ENCODE results near the gene KLHL17. TPM values are rescaled to one million over a fixed set of nuclear protein-coding genes. Genes with fewer than 3 reads are reported as not detected.

KLHL17 gene
- polyA plus RNA-seq, 1 donor (not counting 4 experiments of a cell fraction or from before 2014, with no cell fraction given) = 6.5 TPM

GRCh38 chr1:950881-951280, 9.5 kb upstream of the KLHL17 start:
- FAIRE-seq (no peak), DNase-seq (ENCODE audit: low read depth, low spot score) (no peak)
- Histone ChIP-seq H2AFZ (ENCODE audit: control insufficient read depth, low read length) (no peak overlapping the region), H4K20me1 (ENCODE audit: control insufficient read depth, extremely low read depth, insufficient read depth, low read length) (peaks cover 5% of the 10 kb centered on the region), H3K9me3 (ENCODE audit: control insufficient read depth, low read depth, low read length) (no peaks in the 10 kb centered on the region), H3K4me2 (ENCODE audit: control insufficient read depth, extremely low read depth, insufficient read depth, low read depth, low read length) (no peak overlapping the region), H3K79me2 (ENCODE audit: control insufficient read depth, insufficient read depth, low read length) (peaks cover 4% of the 10 kb centered on the region), H3K27me3 (ENCODE audit: control insufficient read depth, extremely low read depth, insufficient read depth, low read length) (no peaks in the 10 kb centered on the region), H3K9ac (ENCODE audit: control insufficient read depth, extremely low read depth, insufficient read depth, low read length) (no peak overlapping the region), H3K27ac (ENCODE audit: control insufficient read depth, insufficient read depth, low read length) (no peak overlapping the region), H3K36me3 (ENCODE audit: control insufficient read depth in 2 of 2, extremely low read depth in 1 of 2, insufficient read depth in 2 of 2, low read length in 2 of 2) (peaks cover 63 to 70% of the 10 kb centered on the region in 2 experiments), H3K4me1 (ENCODE audit: control insufficient read depth, extremely low read depth, insufficient read depth, low read length) (no peaks in the 10 kb centered on the region), H3K9me1 (ENCODE audit: control insufficient read depth, extremely low read depth, insufficient read depth, low read length) (no peaks in the 10 kb centered on the region), H3K4me3 (ENCODE audit: control insufficient read depth in 2 of 3, extremely low read depth in 1 of 3, insufficient read depth in 2 of 3, low read depth in 1 of 3, low read length in 3 of 3) (no peak overlapping the region)
- dilution Hi-C loops (cut with MboI; ENCODE audit: extremely low pct_ligation_motif_present, low sequenced_read_pairs) = no loop called here
- TF ChIP-seq EZH2 (IDR thresholded peaks at IDR 0.05; ENCODE audit: low read length) (no peak), CTCF (optimal IDR thresholded peaks at IDR 0.05 in 1 of 3, IDR thresholded peaks at IDR 0.05 in 1 of 3, conservative IDR thresholded peaks at IDR 0.05 in 1 of 3; ENCODE audit: extremely low read depth in 1 of 3, insufficient read depth in 2 of 3, low read length in 3 of 3) (no peak)

GRCh38 chr1:951364-951763, 9.0 kb upstream of the KLHL17 start:
- peaks cover 68 to 71% of the 10 kb centered on the region in 2 experiments for H3K36me3 ChIP-seq (ENCODE audit: control insufficient read depth in 2 of 2, extremely low read depth in 1 of 2, insufficient read depth in 2 of 2, low read length in 2 of 2)
- no peak overlapping the region for H3K4me3 ChIP-seq (ENCODE audit: control insufficient read depth in 2 of 3, extremely low read depth in 1 of 3, insufficient read depth in 2 of 3, low read depth in 1 of 3, low read length in 3 of 3)
- no peaks in the 10 kb centered on the region for H3K9me3 ChIP-seq (ENCODE audit: control insufficient read depth, low read depth, low read length)
- H4K20me1 ChIP-seq (ENCODE audit: control insufficient read depth, extremely low read depth, insufficient read depth, low read length) = peaks cover 5% of the 10 kb centered on the region
- peaks cover 5% of the 10 kb centered on the region for H3K79me2 ChIP-seq (ENCODE audit: control insufficient read depth, insufficient read depth, low read length)
- H3K9me1 ChIP-seq (ENCODE audit: control insufficient read depth, extremely low read depth, insufficient read depth, low read length) = no peaks in the 10 kb centered on the region
- dilution Hi-C loops (cut with MboI; ENCODE audit: extremely low pct_ligation_motif_present, low sequenced_read_pairs) = no loop called here
- no peak overlapping the region for H2AFZ ChIP-seq (ENCODE audit: control insufficient read depth, low read length)
- H3K27ac ChIP-seq (ENCODE audit: control insufficient read depth, insufficient read depth, low read length) = no peak overlapping the region
- no peak for FAIRE-seq
- no peaks in the 10 kb centered on the region for H3K27me3 ChIP-seq (ENCODE audit: control insufficient read depth, extremely low read depth, insufficient read depth, low read length)
- H3K4me1 ChIP-seq (ENCODE audit: control insufficient read depth, extremely low read depth, insufficient read depth, low read length) = no peaks in the 10 kb centered on the region
- no peak overlapping the region for H3K9ac ChIP-seq (ENCODE audit: control insufficient read depth, extremely low read depth, insufficient read depth, low read length)
- no peak for DNase-seq (ENCODE audit: low read depth, low spot score)
- H3K4me2 ChIP-seq (ENCODE audit: control insufficient read depth, extremely low read depth, insufficient read depth, low read depth, low read length) = no peak overlapping the region
- TF ChIP-seq CTCF (optimal IDR thresholded peaks at IDR 0.05 in 1 of 3, IDR thresholded peaks at IDR 0.05 in 1 of 3, conservative IDR thresholded peaks at IDR 0.05 in 1 of 3; ENCODE audit: extremely low read depth in 1 of 3, insufficient read depth in 2 of 3, low read length in 3 of 3) = peak in 2 of 3 experiments; percentile 29 to 34
- TF ChIP-seq EZH2 (IDR thresholded peaks at IDR 0.05; ENCODE audit: low read length) = no peak
